A549 treated with AZD2906 at 1 μM for 4 hours (cell line): ENCODE results near the gene OR1B1. TPM values are rescaled to one million over a fixed set of nuclear protein-coding genes. Genes with fewer than 3 reads are reported as not detected.

ENCODE experiments used
- total RNA-seq: library from RNA; stranded (reverse); fragments of 200-300 nt; extraction: Qiagen RNA extraction; gene quantifications from 5 replicates; pipeline ENCODE4 v1.2.3, GENCODE V29; 2022

The OR1B1 gene
- total RNA-seq: not detected in 5 replicates

DNA sequence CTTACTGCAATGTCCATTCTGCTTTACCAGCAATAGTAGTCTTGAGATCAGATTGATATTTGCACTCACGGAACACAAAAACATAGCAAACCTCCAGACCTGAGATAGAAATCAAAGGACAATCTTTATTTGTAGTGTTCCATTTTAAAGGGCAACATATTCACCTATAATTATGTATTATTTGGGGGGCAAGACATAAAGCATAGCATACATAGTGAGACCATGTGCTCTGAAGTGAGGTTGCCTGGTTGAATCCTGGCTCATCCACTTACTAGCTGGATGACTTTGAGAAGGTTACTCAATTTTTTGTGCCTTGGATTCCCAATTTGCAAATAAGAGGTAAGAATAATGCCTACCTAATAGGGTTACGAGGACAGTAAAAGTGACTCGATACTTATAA lies at the start of gene OR1B1:
TSS of gene OR1B1 (minus strand) at position 101 of the 400 bp plus-strand sequence.

GRCh38 chr9:122661416-122661815 lies 4.0 kb upstream of the OR1B1 start, which contains the start of gene OR1L1:
OR1L1 (plus strand) TSS chr9:122661716; CDS start chr9:122661716, 0 bp downstream.

GRCh38 chr9:122614362-122614761 lies 43.1 kb downstream of the OR1B1 start, which contains the start of gene OR1Q1:
OR1Q1 (plus strand) TSS chr9:122614738; CDS start chr9:122614738, 0 bp downstream.

DNA sequence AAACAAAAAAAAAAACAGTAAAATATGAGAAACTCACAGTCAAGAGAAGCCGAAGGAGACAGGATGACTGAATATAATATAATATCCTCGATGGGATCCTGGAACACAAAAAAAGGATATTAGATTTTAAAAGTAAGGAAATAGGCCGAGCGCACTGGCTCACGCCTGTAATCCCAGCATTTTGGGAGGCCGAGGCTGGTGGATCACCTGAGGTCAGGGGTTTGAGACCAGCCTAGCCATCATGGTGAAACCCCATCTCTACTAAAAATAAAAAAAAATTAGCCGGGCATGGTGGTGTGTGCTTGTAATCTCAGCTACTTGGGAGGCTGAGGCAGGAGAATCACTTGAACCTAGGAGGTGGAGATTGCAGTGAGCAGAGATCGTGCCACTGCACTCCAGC lies 74.1 kb downstream of the OR1B1 start, which contains the start of gene OR1L8:
TSS of gene OR1L8 (minus strand) at position 101 of the 400 bp plus-strand sequence. CDS start 14,907 bp downstream, outside the sequence.

Other genes with a start within 250 kb of the OR1B1 start
- not detected in 5 replicates for gene OR1J1, start 179.7 kb downstream of the OR1B1 start, total RNA-seq
- gene OR1J2, start 146.8 kb downstream of the OR1B1 start, total RNA-seq: 0.10 TPM in 1 of 5 replicates, not detected in the others
- gene OR1J4, start 138.5 kb downstream of the OR1B1 start, total RNA-seq: not detected in 5 replicates
- gene OR1N1, start 130.3 kb downstream of the OR1B1 start, total RNA-seq: not detected in 5 replicates
- not detected in 5 replicates for gene OR1N2, start 104.5 kb downstream of the OR1B1 start, total RNA-seq
- gene OR1L8, start 74.2 kb downstream of the OR1B1 start, total RNA-seq: not detected in 5 replicates
- gene OR1Q1, start 42.9 kb downstream of the OR1B1 start, total RNA-seq: 0.07 TPM in 1 of 5 replicates, not detected in the others
- gene OR1L1, start 4.1 kb upstream of the OR1B1 start, total RNA-seq: not detected in 5 replicates
- not detected in 5 replicates for gene OR1L3, start 17.5 kb upstream of the OR1B1 start, total RNA-seq
- gene OR1L4, start 66.4 kb upstream of the OR1B1 start, total RNA-seq: not detected in 5 replicates
- gene OR1L6, start 84.7 kb upstream of the OR1B1 start, total RNA-seq: not detected in 5 replicates
- not detected in 5 replicates for gene OR5C1, start 131.3 kb upstream of the OR1B1 start, total RNA-seq
- gene OR1K1, start 142.5 kb upstream of the OR1B1 start, total RNA-seq: not detected in 5 replicates
- 14.2 to 17.5 TPM (median 15.9 TPM) in 5 replicates for gene PDCL, start 171.0 kb upstream of the OR1B1 start, total RNA-seq
- 15.2 to 20.7 TPM (median 19.1 TPM) in 5 replicates for gene RC3H2, start 247.7 kb upstream of the OR1B1 start, total RNA-seq